ENCODE measurements around the gene CD300E. TPM values are rescaled to one million over a fixed set of nuclear protein-coding genes. Genes with fewer than 3 reads are reported as not detected.

Gene CD300E, protein sequence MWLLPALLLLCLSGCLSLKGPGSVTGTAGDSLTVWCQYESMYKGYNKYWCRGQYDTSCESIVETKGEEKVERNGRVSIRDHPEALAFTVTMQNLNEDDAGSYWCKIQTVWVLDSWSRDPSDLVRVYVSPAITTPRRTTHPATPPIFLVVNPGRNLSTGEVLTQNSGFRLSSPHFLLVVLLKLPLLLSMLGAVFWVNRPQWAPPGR
- not detected in 2 replicates for total RNA-seq (2016; rRNA removed; fragmentation: Illumina TruSeq; extraction: Trizol)
- not detected in 2 replicates for total RNA-seq (2016; cell fraction: cytosol; rRNA removed; fragmentation: Illumina TruSeq; extraction: Trizol; ENCODE audit: low read depth)
- not detected in 2 replicates for total RNA-seq (2016; cell fraction: insoluble cytoplasmic fraction; rRNA removed; fragmentation: Illumina TruSeq; extraction: Trizol)
- total RNA-seq (2016; cell fraction: membrane; rRNA removed; fragmentation: Illumina TruSeq; extraction: Trizol) = not detected in 2 replicates
- total RNA-seq (2016; cell fraction: nucleus; rRNA removed; fragmentation: Illumina TruSeq; extraction: Trizol) = not detected in 2 replicates
- polyA plus RNA-seq (2011; rRNA removed) = not detected in 2 replicates
- not detected in 2 replicates for polyA plus RNA-seq (2011; cell fraction: cytosol; rRNA removed)
- not detected in 2 replicates for polyA plus RNA-seq (2011; cell fraction: nucleus; rRNA removed)
- polyA plus RNA-seq (2012) = not detected in 2 replicates
- polyA plus RNA-seq (2016; cell fraction: cytosol; fragmentation: Illumina TruSeq; extraction: Trizol; ENCODE audit: low read depth) = not detected in 2 replicates
- not detected in 2 replicates for polyA plus RNA-seq (2016; cell fraction: insoluble cytoplasmic fraction; fragmentation: Illumina TruSeq; extraction: Trizol; ENCODE audit: low read depth)
- not detected in 2 replicates for polyA plus RNA-seq (2016; cell fraction: membrane; fragmentation: Illumina TruSeq; extraction: Trizol; ENCODE audit: low read depth)
- not detected in 2 replicates for polyA plus RNA-seq (2016; cell fraction: nucleus; fragmentation: Illumina TruSeq; extraction: Trizol; ENCODE audit: insufficient read depth, low read depth)
- polyA minus RNA-seq (2011; rRNA and poly(A)+ RNA removed; ENCODE audit: low replicate concordance) = not detected in 2 replicates
- not detected in 2 replicates for polyA minus RNA-seq (2011; cell fraction: cytosol; rRNA and poly(A)+ RNA removed)
- polyA minus RNA-seq (2011; cell fraction: nucleus; rRNA and poly(A)+ RNA removed) = not detected in 2 replicates
- not detected for Bru-seq, nascent RNA
- not detected for BruChase-seq, experiment 1, labeled RNA remaining after a 6-hour chase
- BruChase-seq, experiment 2, labeled RNA remaining after a 2-hour chase = not detected
- long read RNA-seq, experiment 1 = 0 reads
- long read RNA-seq, experiment 2 = 0 reads

GRCh38 chr17:74623693-74624093 lies at the start of gene CD300E:
Gene CD300E, minus strand, starts transcription at chr17:74623738. Its CDS starts 117 bp downstream, at chr17:74623621.
- DNase-seq (ENCODE audit: low spot score) (no peak), ATAC-seq (no peak), FAIRE-seq (no peak)
- intact Hi-C loops (cut with micrococcal nuclease; ENCODE audit: unreplicated experiment) = no loop called here
- 21% methylated on average over 5 of the region's 5 CpGs for WGBS (ENCODE audit: low lambda C conversion rate)
- H3K36me3 ChIP-seq (replicated peaks in 1 of 2; ENCODE audit: control insufficient read depth in 1 of 2, insufficient read depth in 2 of 2, low read length in 2 of 2) = no peaks in the 10 kb centered on the region
- no peak within 1 kb of the TSS for H3K27ac ChIP-seq (ENCODE audit: extremely low read length, insufficient read depth, low read length)
- peaks cover 0 to 10% of the 10 kb centered on the region in 2 experiments; a peak in 1 of 5 replicates for H3K27me3 ChIP-seq (ENCODE audit: control insufficient read depth in 1 of 2, insufficient read depth in 2 of 2, low read length in 2 of 2)
- H3K79me2 ChIP-seq (ENCODE audit: insufficient read depth, low read length) = no peaks in the 10 kb centered on the region
- no peaks in the 10 kb centered on the region for H3K4me1 ChIP-seq (ENCODE audit: insufficient read depth, low read length)
- CTCF ChIA-PET (ENCODE audit: low intra/inter-chr PET ratio, low total read pairs) = no interaction called here
- peaks cover 3% of the 10 kb centered on the region; the same call in 1 of the 2 replicates for H4K20me1 ChIP-seq (ENCODE audit: insufficient read depth, low read length)
- no peak within 1 kb of the TSS for H3K9ac ChIP-seq (ENCODE audit: insufficient read depth, low read depth, low read length)
- in situ Hi-C loops (cut with HindIII; ENCODE audit: extremely low pct_ligation_motif_present, low pct_unique_long_range_greater_than_20kb) = no loop called here
- peaks cover 11% of the 10 kb centered on the region for H3K9me3 ChIP-seq (ENCODE audit: low read length)
- no TSS peak for BruUV-seq (replicated peaks)
- POLR2A ChIA-PET = no interaction called here
- H2AFZ ChIP-seq (ENCODE audit: low read length) = no peak within 1 kb of the TSS
- no peak within 1 kb of the TSS for H3K4me2 ChIP-seq (ENCODE audit: low read depth, low read length)
- H3K4me3 ChIP-seq (replicated peaks in 1 of 3; ENCODE audit: insufficient read depth in 1 of 3, low read depth in 2 of 3, low read length in 3 of 3) = no peak within 1 kb of the TSS
- no peak for TF ChIP-seq PHB2 (IDR thresholded peaks at IDR 0.05; ENCODE audit: partially characterized antibody)
- TF ChIP-seq RXRB (CRISPR knock-in tag; IDR thresholded peaks at IDR 0.05; ENCODE audit: borderline replicate concordance) = no peak
- TF ChIP-seq CENPT (CRISPR knock-in tag; IDR thresholded peaks at IDR 0.05; ENCODE audit: low read depth) = no peak
- TF ChIP-seq ZBTB7A (CRISPR knock-in tag; IDR thresholded peaks at IDR 0.05) = no peak
- no peak for TF ChIP-seq ZNF512B (CRISPR knock-in tag; IDR thresholded peaks at IDR 0.05; ENCODE audit: borderline replicate concordance)
- TF ChIP-seq ZMYM2 (CRISPR knock-in tag; IDR thresholded peaks at IDR 0.05) = no peak
- TF ChIP-seq MIER3 (CRISPR knock-in tag; IDR thresholded peaks at IDR 0.05; ENCODE audit: borderline replicate concordance) = no peak
- TF ChIP-seq ZNF570 (CRISPR knock-in tag; IDR thresholded peaks at IDR 0.05; ENCODE audit: borderline replicate concordance) = no peak
- TF ChIP-seq HNRNPUL1 (IDR thresholded peaks at IDR 0.05; ENCODE audit: low read depth, low read length) = no peak
- no peak for TF ChIP-seq ZNF782 (CRISPR knock-in tag; IDR thresholded peaks at IDR 0.05; ENCODE audit: borderline replicate concordance)
- no peak for TF ChIP-seq MIXL1 (CRISPR knock-in tag; IDR thresholded peaks at IDR 0.05)
- TF ChIP-seq ZNF513 (CRISPR knock-in tag; conservative IDR thresholded peaks at IDR 0.05) = no peak

Data from HepG2 (cell line).